Stomach (tissue), 9 donors: ENCODE data around the gene PTPRM. TPM values are rescaled to one million over a fixed set of nuclear protein-coding genes. Genes with fewer than 3 reads are reported as not detected.

Experiments
- DNase-seq, 2 donors: peaks; one replicate each; pipeline versions ENCODE4 v3.0.0 to v3.0.0-alpha.2; 2013 to 2019
- H3K27ac ChIP-seq, 5 donors: fragments of 200-600 bp in 4 of 5; sonication (generic) in 4 of 5; one replicate each; pipeline ENCODE4 v1.5.1; 2013 to 2019; ENCODE audit warnings: mild to moderate bottlenecking in 1 of 5, moderate library complexity in 1 of 5
- H3K27me3 ChIP-seq, 3 donors: fragments of 200-600 bp; sonication (generic); one replicate each; pipeline ENCODE4 v1.5.1; 2017 to 2019; ENCODE audit warnings: mixed run types in 1 of 3
- H3K36me3 ChIP-seq, 4 donors: fragments of 200-600 bp; sonication (generic); 1 replicate in 3 of 4; 2 replicates in 1 of 4; pipeline ENCODE4 v1.5.1; 2016 to 2019
- H3K4me1 ChIP-seq, 4 donors: fragments of 200-600 bp; sonication (generic); one replicate each; pipeline ENCODE4 v1.5.1; 2016 to 2019
- H3K4me3 ChIP-seq, 4 donors: fragments of 200-600 bp; sonication (generic) in 3 of 4; one replicate each; pipeline ENCODE4 v1.5.1; 2016 to 2019; ENCODE audit warnings: mild to moderate bottlenecking in 1 of 4
- H3K9me3 ChIP-seq, 4 donors: fragments of 200-600 bp; sonication (generic); one replicate each; pipeline ENCODE4 v1.5.1; 2016 to 2019
- EP300 ChIP-seq: sonication (generic); formaldehyde crosslinking; IDR thresholded peaks from one replicate; pipeline ENCODE4 v1.6.1; 2017; ENCODE audit warnings: antibody characterized with exemption
- POLR2A ChIP-seq, 4 donors: fragments of 450-650 bp; IDR thresholded peaks; one replicate each; pipeline ENCODE4 v1.6.1; 2016; ENCODE audit warnings: antibody characterized with exemption in 4 of 4, control low read depth in 2 of 4, mild to moderate bottlenecking in 1 of 4, moderate library complexity in 1 of 4
- POLR2AphosphoS5 ChIP-seq, 3 donors: sonication (generic); formaldehyde crosslinking; IDR thresholded peaks; one replicate each; pipeline ENCODE4 v1.6.1; 2016; ENCODE audit warnings: antibody characterized with exemption in 3 of 3
- WGBS, 5 donors: extraction: QIAGEN DNeasy Blood & Tissue Kit in 3 of 5; methylation state at CpG; one replicate each; pipeline versions ENCODE4 v1.1.5 to v1.1.7; 2013 to 2018; 5-methylcytosine and 5-hydroxymethylcytosine counted together
- intact Hi-C: fragments of 100-400 bp; cut with DNase I; formaldehyde crosslinking; loops from one replicate; pipeline ENCODE4 v1.15.1; 2023; ENCODE audit warnings: low total_unique reads
- polyA plus RNA-seq, 3 donors: library from polyadenylated mRNA; stranded (reverse); fragments of 200-250 nt; gene quantifications; one replicate each; pipeline ENCODE4 v1.2.3, GENCODE V29; 2013
- total RNA-seq, 5 donors: library from RNA; depleted of rRNA; stranded (reverse); fragments of >200 nt; gene quantifications; one replicate each; pipeline versions ENCODE4 v1.1.0 to v1.2.3, GENCODE V29; 2014 to 2016
- TF ChIP-seq, protein P1 (sequence below), 7 experiments: fragments of 450-650 bp in 4 of 7; fragments of 200-600 bp in 3 of 7; sonication (generic) in 3 of 7; IDR thresholded peaks; one replicate each; pipeline ENCODE4 v1.5.1; 2016 to 2019; ENCODE audit warnings: antibody characterized with exemption in 7 of 7, control low read depth in 2 of 7, mild to moderate bottlenecking in 1 of 7
- donor health status: healthy with polysubstance abuse.
- donor health status: Bipolar disorder and iron deficiency.
- donor health status: healthy.

PTPRM gene
- total and polyA plus RNA-seq, 8 donors, result 7.5 to 246 (median 58.2) TPM

DNA sequence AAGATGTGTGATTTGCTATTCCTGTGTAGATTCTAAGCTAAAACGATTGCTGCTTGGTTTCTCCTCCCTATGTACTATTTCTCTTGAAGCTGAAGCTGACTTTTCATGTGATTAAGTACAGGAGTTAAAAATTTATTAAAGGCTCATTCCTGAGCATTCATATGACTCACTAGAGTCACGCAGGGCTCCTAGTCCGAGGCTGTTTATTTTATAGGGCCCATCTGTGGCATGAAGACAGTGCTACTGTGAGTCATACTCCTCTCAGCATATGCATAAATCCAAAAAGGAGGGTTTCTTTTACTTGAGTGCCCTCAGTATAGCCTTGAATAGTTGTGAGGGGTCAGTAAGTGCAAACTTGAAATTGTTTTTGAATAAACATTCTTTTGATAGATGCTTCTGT lies 378.8 kb downstream of the PTPRM start:
- H3K36me3 ChIP-seq, result peaks cover 0 to 12% (median 2%) of the 10 kb centered on the region in 4 donors
- WGBS, 5 donors, result 17 to 32% (median 28%) methylated on average over 3 of the region's 3 CpGs
- H3K9me3 ChIP-seq, result no peaks in the 10 kb centered on the region
- peak in 1 of 2 donors; percentile 25 for DNase-seq
- no peaks in the 10 kb centered on the region for H3K27me3 ChIP-seq
- no peak overlapping the region for H3K4me3 ChIP-seq
- H3K4me1 ChIP-seq, result peaks cover 8 to 48% (median 30%) of the 10 kb centered on the region in 4 donors
- no peak for TF ChIP-seq POLR2A (IDR thresholded peaks at IDR 0.05)
- TF ChIP-seq POLR2AphosphoS5 (IDR thresholded peaks at IDR 0.05), result peak in 1 of 3 donors; percentile 49
- TF ChIP-seq, protein P1, sequence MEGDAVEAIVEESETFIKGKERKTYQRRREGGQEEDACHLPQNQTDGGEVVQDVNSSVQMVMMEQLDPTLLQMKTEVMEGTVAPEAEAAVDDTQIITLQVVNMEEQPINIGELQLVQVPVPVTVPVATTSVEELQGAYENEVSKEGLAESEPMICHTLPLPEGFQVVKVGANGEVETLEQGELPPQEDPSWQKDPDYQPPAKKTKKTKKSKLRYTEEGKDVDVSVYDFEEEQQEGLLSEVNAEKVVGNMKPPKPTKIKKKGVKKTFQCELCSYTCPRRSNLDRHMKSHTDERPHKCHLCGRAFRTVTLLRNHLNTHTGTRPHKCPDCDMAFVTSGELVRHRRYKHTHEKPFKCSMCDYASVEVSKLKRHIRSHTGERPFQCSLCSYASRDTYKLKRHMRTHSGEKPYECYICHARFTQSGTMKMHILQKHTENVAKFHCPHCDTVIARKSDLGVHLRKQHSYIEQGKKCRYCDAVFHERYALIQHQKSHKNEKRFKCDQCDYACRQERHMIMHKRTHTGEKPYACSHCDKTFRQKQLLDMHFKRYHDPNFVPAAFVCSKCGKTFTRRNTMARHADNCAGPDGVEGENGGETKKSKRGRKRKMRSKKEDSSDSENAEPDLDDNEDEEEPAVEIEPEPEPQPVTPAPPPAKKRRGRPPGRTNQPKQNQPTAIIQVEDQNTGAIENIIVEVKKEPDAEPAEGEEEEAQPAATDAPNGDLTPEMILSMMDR (IDR thresholded peaks at IDR 0.05), result no peak
- peak overlapping the region in 3 of 5 donors; percentile 28 to 64 (median 47) for H3K27ac ChIP-seq
- intact Hi-C loops, result no loop called here

DNA sequence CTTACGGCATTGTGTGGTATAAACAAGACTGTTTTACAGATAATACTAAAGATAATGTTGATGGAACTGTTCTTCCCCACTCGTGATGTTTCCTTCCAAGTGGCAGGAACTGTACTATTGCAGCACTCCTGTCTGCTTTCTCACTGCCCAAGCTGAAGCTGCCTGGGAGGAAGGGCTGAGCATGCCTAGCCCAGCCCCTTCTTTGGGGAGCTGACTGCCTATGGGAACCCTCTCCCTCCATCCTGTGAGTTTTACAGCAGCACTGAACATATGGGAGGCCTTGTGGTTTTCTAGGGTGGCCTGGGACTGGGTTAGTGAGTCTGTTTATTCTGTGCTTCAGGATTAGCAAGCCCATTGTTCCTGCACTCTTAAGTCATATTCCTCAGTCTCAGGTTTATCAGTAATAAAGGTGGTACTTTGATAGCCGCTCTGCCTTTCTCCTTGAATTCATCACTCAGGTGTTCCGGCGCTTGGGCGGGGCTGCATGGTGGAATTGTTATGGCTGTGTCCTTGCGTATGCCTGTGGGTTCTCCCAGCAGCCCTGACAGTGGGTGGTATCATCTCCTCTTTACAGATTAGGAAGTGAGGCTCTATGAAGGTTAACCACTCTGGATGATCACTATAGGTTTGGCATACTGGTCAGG lies 379.7 kb downstream of the PTPRM start:
- DNase-seq, result peak; percentile 42 to 62
- H3K9me3 ChIP-seq, result no peaks in the 10 kb centered on the region
- H3K36me3 ChIP-seq, result peaks cover 0 to 14% (median 2%) of the 10 kb centered on the region in 4 donors
- no peaks in the 10 kb centered on the region for H3K27me3 ChIP-seq
- H3K4me1 ChIP-seq, result peaks cover 8 to 43% (median 27%) of the 10 kb centered on the region in 4 donors
- no peak for TF ChIP-seq POLR2A (IDR thresholded peaks at IDR 0.05)
- peak in 1 of 3 donors; percentile 38 for TF ChIP-seq POLR2AphosphoS5 (IDR thresholded peaks at IDR 0.05)
- TF ChIP-seq, protein P1 (IDR thresholded peaks at IDR 0.05), result no peak
- no peak for TF ChIP-seq EP300
- WGBS, 5 donors, result 39 to 65% (median 57%) methylated on average over 7 of the region's 7 CpGs
- H3K27ac ChIP-seq, result peak overlapping the region; percentile 21 to 64 (median 47)
- H3K4me3 ChIP-seq, result peak overlapping the region in 3 of 4 donors; percentile 13 to 28 (median 22)
- intact Hi-C loops, result no loop called here

DNA sequence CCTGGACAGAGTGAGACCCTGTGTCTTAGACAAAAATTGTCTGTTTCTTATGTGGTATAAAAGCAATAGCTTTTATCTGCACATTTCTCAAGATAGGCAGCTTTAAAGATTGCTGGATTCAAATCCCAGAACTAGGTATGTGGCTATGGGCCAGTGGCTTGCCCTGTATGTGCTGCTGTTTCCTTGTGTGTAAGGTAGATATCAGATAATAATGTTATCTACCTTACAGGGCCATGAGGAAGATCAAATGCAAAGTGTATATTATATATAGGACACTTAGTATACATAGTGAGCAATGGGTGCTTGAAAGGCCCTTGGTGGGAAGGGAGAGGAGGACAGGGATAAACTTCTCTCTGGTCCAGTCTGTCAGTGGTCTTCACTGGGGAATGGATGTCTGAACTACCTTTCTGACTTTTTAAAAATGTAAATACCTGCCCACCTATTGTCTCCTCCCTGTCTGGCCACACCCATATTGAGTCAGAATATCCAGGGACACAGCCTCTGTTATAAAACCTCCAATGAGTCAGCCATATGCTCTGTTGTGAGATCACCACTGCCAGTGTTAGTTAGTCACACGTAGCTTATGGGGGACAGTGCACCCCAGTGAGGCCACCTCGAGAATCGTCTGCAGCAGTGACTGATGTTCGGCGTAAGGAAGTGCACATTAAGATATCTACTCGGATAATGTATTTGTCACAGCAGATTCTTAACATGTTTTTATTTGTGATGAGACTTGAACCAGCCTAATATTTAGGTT lies 383.4 kb downstream of the PTPRM start:
- no peaks in the 10 kb centered on the region for H3K9me3 ChIP-seq

DNA sequence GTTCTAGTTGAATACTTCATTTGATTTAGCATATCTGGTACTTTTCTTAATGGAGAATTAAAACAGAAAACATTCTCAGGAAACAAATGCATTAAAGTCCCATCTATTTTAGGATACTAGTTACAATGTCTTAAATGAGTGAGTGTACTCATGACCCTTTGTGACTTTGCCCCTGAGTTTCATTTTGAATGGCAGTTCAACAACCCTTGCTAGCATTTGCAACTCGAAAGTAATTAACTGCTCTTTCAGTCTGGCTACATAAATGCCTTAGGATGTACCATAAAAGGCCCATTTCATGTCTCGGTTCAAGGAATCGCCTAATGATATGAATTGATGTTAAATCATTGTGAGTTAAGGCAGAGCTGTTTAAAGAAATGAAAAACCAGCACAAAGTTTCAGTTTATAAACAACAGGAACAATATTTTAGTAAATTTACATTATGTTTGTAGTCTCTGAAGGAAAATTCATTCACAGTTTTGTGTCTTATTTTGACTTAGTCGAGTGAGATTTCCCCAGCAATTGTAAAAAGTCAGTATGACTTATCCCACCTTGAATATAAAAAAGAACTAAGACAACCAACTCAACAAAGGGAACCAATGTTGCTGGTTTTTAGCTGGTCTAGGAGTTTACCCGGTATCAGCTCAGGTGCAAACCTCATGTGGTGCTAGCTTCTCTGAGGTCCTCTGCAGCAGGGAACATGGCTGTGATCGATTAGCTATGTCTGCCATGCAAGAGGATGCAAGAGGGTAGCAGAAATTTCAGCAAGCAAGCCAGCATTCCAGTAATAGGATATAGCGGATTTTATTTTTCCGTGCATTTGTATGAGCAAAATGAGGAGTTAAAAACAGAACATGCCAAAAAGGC lies 386.2 kb downstream of the PTPRM start:
- TF ChIP-seq POLR2AphosphoS5 (IDR thresholded peaks at IDR 0.05), result no peak
- TF ChIP-seq POLR2A (IDR thresholded peaks at IDR 0.05), result no peak
- TF ChIP-seq, protein P1 (IDR thresholded peaks at IDR 0.05), result no peak
- TF ChIP-seq EP300, result no peak
- no peak for DNase-seq
- Histone ChIP-seq H3K27ac (no peak overlapping the region), H3K27me3 (no peaks in the 10 kb centered on the region), H3K36me3 (peaks cover 0 to 15% (median 11%) of the 10 kb centered on the region in 4 donors), H3K4me3 (no peak overlapping the region), H3K4me1 (peaks cover 0 to 16% (median 0%) of the 10 kb centered on the region in 4 donors), H3K9me3 (no peaks in the 10 kb centered on the region)
- intact Hi-C loops, result no loop called here
- WGBS, 5 donors, result 83 to 92% (median 88%) methylated on average over 8 of the region's 8 CpGs

More for the DNA sequence above, 383.4 kb downstream of the PTPRM start:
- Histone ChIP-seq H3K36me3 (peaks cover 0 to 14% (median 8%) of the 10 kb centered on the region in 4 donors), H3K27me3 (no peaks in the 10 kb centered on the region), H3K27ac (peak overlapping the region in 3 of 5 donors; percentile 24 to 36 (median 30)), H3K4me1 (peaks cover 8 to 35% (median 22%) of the 10 kb centered on the region in 4 donors), H3K4me3 (no peak overlapping the region)
- WGBS, 5 donors, result 82 to 89% (median 87%) methylated on average over 6 of the region's 6 CpGs
- TF ChIP-seq EP300, result no peak
- TF ChIP-seq POLR2AphosphoS5 (IDR thresholded peaks at IDR 0.05), result peak in 2 of 3 donors; percentile 2 to 12
- intact Hi-C loops, result no loop called here
- peak in 1 of 2 donors; percentile 45 for DNase-seq
